DMS53 treated with DMSO at 0.1 percent for 48 hours (cell line): Measurements from ENCODE around the gene TK2.
A peak's percentile ranks its signal among the peaks of the same experiment; 100 is the strongest.
"Not testable (repeated sequence)": the region's sequence is repeated elsewhere in the genome, so short reads cannot be mapped to it uniquely, and the experiment has no call there.

Experiments
- DNase-seq: peaks from one replicate; lab custom pipeline; 2025; ENCODE audit not compliant: unreplicated experiment; lab: John Stamatoyannopoulos, UW

The TK2 gene

DNA sequence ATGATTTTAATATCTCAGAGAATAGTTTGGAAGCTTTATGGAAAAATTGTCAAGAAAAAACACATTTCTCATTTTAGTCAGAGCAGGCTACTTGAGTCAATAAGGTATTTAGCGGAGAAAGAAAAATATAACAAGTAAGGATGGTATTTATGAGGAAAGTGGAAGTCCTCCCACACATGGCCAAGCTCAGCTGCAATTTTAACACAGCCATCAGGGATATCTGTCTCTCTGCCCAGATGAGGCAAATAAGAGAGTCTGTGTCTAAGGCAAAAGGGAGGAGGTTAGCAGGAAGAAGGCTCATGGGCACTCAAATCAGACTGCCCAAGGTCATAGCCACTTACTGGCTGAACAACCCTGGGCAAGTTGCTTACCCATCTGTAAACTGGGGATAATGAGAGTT is 24.2 kb upstream of the TK2 start:
- no peak for DNase-seq

DNA sequence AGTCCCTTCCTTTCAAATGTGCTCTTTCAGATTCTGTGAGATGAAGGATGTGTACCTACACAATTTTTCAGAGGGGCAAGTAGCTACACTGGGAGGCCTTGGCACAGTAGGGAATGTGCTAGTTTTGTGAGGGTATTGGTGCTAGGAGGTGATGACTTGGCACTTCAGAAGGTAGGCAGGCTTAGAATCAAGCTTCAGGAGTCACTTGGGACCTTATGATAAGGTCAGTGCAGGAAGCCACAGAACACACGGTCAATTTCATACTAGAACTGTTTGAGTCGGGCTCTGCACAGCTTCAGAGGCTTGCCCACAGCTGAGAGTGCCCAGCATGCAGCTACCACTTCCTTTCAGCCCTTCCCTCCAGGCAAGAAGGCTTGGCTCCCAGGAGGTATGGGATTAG is 22.4 kb upstream of the TK2 start:
- DNase-seq = no peak

DNA sequence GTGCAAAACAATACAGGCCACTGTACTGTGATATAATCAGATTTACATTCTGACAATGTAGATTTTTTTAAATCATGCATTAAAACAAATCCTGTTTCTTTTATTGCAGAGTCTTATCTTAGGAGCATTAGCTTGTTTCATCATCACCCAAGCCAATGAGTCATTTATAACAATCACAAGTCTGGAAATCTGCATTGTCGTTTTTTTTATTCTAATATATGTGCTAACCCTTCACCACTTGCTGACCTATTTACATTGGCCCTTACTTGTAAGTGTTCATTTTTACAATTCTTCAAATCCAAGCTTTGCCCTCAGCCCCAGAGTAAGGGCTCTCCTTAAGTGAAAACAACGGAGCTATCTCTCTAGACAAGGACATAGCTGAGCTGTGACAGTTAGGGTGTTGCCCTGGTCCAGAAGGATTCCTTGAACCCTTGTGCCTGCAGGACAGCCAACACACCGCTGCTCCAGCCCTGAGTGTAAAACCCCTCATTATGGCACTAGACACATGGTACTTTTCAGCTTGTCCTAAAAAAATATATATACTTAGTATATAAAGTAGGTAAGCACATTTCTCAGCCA is 20.0 kb upstream of the TK2 start:
- no peak for DNase-seq

DNA sequence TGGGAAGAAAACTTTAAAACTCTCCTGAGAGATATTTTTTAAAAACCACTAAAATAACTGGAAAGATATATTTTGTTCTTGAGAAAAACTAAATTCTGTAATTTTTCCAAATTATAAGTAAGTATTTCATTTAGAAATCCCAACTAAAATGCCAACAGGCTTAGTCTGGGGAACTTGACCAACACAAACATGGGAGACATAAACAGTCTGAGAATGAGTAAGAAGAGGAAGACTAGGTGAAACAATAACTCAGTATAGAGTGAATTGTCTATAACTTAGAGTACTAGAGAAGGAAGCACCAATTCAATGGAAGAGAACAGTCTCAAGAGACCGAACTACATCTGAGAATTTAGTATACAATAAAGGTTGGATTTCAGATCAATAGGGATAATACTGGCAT is 19.2 kb upstream of the TK2 start:
- DNase-seq = no peak

DNA sequence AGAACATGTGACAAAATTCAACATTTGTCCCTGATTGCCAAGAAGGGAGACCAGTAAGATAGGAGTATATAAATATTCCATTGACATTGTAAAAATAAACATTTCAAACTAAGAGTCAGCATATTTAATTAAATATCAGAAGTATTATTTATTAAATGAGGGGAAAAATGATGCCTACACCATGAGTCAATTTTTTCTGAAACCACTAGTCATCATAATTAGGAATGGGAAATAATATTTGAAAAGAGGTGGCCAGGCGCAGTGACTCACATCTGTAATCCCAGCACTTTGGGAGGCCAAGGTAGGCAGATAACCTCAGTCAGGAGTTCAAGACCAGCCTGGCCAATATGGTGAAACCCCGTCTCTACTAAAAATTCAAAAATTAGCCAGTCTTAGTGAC is 18.4 kb upstream of the TK2 start:
- no peak for DNase-seq

DNA sequence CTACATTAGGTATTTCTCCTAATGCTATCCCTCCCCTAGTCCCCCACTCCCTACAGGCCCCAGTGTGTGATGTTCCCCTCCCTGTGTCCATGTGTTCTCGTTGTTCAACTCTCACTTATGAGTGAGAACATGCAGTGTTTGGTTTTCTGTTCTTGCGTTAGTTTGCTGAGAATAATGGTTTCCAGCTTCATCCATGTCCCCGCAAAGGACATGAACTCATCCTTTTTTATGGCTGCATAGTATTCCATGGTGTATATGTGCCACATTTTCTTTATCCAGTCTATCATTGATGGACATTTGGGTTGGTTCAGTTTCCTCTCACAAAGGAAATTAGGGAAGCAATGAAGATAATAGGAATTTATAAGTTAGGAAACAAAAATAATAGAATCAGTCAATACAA is 17.3 kb upstream of the TK2 start:
- DNase-seq = not testable (repeated sequence)

DNA sequence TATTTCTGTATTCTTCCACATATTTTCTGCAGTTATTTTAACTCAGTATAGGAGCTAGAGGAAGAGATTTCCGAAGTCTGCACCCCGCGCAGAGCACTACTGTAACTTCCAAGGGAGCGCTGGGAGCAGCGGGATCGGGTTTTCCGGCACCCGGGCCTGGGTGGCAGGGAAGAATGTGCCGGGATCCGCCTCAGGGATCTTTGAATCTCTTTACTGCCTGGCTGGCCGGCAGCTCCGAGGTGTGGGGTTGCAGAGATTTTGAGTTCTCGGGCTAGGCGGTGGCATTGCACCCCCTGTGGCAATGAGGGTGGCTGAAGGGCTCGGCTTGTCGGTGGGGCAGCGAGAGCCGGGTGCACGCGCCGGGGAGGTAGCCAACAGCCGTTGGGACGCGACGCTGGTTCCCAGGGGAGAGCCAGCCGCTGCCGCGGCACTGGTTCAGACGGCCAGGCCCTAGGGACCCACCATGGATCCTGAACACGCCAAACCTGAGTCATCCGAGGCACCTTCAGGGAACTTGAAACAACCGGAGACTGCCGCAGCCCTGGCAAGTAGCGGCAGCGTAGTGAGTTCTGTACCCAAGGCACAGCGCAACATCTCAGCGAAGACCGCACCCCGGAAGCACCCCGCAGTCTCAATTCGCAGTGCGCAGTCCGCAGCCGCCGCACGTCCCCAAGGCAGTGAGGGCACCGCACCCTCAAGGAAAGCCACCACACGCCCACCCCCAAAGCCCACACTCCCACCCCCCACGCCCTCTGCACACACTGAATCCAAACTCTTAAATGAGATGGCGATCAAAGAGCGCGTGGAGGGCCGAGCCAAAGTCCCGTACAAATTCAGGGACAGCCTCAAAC is 16.4 kb upstream of the TK2 start, which contains the start of gene CMTM1:
CMTM1 (plus strand) TSS at position 389 of the 851 bp plus-strand sequence; CDS start at position 464, 75 bp downstream.
- DNase-seq = no peak

DNA sequence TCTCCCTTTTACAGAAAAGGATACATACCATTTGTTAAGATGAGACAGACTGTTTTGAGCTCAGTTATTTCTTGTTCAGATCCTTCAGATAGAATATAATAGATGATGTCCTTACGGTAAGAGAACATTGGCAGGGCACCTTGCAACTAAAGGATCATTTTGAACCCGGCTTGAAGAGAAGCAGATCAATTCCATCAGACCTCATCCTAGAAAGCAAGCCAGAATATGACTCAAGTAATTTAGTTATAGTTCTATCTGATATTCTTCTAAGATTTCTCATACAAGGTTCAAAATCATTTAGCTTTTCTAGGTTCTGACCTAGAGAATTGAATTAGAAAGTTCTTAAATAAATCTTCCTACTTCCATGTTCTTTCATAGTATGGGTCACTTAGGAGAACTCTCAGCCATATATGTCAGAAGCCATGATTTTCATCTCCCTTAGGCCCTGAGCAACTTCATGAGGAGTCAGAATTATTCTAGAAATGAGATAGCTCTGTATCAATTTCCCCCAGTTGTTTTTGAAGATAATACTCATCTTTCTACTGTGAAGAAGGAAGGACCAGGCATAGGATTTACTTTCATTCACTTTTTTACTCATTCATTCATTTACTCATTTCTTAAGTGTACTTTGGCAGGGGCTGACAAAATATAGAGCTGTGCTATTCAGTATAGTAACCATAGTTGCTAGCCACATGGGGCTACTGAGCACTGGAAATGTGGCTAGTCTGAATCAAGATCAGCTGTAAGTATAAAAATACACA is 13.8 kb upstream of the TK2 start:
- DNase-seq = no peak

DNA sequence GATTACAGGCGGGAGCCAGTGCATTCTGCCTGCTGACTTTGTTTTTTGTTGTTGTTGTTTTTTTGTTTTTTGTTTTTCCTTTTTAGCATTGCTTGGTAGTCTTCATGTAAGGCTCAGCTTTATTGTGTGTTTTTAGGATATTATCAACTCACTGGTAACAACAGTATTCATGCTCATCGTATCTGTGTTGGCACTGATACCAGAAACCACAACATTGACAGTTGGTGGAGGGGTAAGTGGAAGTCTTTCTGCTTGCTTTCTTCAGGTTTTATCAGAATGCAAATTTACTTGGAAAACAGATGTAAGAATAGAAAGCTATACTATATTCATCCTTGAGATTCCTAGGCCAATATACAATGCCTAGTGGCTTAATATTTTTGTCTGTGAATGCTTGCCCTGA is 13.1 kb upstream of the TK2 start:
- no peak for DNase-seq

DNA sequence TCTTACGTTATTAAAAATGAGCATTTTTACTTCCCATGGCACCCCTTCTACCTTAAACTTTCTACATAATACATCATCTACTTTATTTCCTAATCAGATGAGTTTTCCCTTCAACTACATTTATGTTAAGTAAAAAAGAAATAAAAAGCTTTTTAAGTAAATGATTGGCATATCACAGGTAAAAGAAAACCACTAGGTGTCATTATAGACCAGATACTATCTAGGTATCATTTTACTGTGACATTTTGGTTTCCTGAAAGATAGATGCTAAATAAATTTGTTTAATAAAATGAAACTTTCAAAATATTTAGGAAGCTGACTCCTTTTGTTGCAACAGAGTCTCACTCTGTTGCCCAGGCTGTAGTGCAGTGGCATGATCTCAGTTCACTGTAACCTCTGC is 12.5 kb upstream of the TK2 start:
- DNase-seq = no peak

DNA sequence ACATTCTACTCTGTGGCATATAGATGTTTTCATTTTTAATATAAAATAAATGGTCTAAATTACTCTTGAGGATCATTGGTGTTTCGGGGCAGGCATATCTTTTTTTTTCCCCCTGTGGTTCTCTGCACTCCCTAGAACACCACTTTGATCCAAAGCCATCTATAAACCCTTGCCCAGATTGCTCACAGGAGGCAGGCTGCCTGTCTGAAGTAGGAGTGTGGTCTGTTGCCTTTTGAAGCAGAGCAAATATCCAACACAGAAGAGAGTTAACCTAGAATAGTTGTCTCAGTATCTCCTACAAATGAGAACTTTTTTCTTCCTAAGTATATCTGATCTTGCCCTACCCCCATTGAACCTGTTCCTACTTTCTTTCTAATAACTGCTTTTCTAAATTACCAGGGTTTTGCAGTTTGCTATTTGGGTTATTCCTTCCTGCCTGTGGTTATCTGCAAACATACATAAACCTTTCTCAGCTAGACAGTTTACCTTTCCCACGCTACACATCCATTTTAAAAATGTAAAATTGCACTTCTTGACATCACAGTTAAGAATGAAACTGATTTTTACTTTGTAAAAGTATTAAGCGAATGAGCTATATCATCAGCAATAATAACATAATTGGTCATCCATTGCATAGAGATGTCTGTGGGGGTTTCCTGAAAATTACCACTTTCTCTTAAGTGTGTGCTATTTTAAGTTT is 11.6 kb upstream of the TK2 start:
- no peak for DNase-seq

DNA sequence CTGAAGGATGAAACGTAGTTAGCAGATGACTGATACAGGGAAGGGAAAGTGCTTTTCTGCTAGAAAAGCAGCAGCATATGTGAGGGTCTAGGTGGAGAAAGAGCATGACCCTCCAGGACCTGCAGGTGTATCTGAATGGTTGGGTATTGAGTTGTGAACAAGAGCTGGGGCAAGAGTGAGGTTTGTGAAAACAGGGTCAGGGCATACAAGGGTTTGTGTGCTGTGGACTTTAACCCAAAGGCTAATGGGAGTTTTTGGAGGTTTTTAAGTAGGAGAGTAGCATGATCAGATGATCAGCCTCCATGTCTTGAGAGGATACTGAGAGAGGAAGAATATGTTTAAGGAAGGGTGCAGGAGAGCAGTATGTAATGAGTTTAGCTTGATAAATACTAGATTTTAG is 10.2 kb upstream of the TK2 start:
- no peak for DNase-seq

DNA sequence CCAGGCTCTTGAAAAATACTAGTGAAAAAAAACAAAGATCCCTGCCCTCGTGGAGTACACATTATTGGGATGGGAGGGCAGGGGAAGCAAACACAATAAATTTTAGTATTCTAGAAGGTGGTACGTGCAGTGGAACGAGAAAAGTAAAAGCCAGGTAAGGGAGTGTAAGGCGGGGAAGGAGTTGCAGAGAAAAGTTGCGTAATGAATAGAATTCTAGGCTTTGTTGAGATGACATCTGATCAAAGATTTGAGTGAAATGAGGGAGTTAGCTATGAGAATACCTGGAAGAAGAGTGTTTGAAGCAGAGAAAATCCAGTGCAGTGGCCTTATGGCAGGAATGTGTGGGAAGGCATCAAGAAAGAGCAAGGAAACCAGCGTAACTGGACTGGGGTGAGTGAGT is 4.6 kb upstream of the TK2 start:
- DNase-seq = no peak

DNA sequence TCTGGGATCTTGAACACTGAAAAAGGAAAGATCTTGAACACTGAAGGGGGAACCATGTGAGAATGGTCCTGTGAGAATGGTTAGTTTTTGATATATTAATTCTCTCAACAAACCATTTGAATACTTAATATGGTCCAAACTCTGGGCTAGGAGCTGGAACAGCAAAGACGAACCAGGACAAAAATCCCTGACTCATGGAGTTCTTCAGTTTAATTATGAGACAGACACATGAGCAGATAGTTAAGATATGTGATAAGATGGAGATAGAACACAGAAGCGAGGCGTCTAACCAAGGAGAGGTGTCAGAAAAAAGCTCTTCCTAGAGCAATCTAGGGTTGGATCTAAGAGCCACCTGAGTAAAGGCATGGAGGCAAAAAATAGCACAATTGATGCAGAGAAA is 4.1 kb upstream of the TK2 start:
- DNase-seq = no peak

DNA sequence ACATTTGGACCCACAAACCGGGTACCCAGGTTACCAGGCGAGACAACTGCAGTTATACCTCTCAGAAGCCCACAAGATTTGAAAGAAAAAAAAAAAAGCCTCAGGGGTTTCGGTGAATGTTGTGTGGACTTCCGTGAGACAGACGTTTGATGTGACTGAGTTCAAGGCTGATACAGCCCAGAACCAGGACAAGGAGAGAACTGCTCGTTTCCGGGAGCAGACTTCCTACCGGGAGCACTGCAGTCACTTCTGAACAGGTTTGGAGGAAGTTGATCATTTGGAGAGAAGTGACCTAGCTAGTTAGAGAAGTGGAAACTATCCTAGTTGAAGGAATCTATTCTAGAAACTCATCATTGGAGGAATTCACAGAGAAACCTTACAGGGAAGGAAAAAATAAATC is 3.3 kb upstream of the TK2 start:
- DNase-seq = no peak

DNA sequence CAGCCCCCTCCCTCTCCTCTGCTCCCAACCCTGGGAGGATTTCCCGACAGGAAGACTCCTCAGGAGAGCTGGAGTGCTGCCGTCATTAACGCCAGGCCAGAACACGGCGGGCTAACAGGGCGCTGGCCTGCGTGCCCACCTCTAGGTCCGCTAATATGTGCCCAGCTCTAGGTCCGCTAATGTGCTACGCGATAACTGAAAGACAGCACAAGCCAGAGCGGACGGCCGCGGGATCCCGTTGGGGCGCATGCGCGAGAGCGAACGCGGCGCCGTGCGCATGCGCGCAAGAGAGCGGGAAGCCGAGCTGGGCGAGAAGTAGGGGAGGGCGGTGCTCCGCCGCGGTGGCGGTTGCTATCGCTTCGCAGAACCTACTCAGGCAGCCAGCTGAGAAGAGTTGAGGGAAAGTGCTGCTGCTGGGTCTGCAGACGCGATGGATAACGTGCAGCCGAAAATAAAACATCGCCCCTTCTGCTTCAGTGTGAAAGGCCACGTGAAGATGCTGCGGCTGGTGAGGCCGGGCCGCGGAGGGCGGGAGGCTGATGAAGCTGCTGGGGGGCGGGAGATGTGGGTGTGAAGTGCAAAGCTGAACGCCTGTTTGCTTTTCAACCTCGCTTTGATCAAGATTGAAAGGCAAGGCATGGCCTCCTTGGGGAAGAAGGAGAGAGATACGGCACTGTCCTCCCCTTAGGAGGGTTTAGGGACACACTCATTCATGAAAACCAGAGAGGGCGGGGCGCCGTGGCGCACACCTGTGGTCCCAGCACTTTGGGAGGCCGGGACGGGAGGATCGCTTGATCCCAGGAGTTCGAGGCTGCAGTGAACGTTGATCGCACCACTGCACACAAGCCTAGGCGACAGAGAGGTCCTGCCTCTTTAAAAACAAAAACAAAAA is 2.6 kb upstream of the TK2 start, which contains the start of gene CKLF:
CKLF (plus strand) TSS at position 291 of the 892 bp plus-strand sequence; CDS start at position 431, 140 bp downstream.
- DNase-seq = peak; percentile 65

DNA sequence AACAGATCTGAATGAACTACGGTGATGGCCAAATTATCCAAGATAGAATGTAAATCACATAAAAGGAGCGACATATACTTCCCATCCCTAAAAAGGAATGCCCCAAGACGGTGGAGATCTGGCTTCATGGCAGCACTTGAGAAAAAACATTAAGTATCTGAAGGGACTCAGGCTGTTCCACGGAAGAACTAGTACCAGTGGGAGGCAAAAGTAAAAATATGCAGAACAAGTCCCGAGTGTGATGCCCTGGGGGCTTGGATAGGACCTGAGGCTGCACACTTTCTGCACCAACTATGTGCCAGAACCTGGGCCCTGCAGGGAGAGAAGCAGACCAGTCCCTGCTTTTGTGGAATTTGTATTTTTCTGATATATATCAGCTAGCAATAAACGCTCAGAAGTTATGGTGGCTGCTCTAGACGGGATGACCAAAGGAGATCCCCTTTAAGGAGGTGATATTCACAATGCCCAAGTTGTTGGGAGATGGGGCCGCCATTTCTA is 1.9 kb upstream of the TK2 start:
- no peak for DNase-seq

DNA sequence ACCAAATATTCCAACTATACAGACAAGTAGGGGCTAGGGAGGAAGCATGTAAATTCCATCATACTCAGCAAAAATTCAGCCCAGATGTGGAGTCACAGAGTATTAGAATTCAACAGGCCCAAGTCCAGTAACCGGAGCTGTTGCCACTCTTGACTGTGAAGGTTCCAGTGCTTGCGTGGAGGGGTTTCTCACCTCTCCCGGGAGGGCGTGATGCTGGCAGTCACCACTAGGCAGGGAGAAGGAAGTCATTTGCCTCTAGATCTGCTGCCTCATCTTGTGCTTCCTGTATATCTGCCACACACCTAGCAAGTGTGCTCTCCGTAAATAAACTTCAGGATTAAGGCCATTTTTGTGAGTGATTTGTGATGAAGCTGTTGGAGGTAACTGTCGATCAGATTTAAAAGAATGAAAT is 1.4 kb upstream of the TK2 start:
- DNase-seq = peak; percentile 15

DNA sequence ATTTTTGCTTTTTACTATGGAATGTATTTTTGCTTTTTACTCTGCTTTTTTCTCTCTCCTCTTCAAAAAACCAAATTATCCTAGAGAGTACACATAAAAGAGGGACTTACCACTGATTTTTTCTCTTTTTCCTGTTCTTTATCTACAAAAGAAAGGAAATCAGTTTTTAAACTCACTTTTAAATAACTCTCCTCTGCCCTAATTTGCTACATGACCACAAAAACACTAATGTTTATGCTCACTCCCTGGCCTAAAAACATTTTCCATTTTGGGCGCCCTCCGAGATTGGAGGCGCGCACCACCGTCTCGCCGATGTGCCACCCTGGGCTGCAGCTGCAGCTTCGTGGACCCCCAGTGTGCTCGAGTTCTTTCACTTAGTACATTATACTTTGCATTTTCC is 1.1 kb downstream of the TK2 start:
- DNase-seq = no peak

DNA sequence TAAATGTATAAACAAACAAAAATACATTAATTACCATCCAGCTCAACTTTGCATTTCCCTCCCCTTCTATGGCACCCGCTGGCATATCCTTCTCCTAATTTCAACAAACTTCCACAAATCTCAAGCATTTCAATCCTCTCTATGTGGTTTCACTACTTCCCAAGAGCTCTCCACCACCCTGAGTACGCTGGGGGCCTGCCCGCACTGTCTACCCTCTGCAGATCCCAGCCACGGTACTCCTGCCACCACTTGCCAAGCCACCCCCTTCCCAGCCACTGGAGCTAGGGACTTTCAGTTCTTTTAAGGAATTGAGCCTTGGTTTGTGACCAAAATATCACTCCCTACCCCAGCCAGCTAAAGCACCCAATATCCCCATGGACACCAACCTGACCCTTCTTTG is 1.9 kb downstream of the TK2 start:
- no peak for DNase-seq
